Ammon's horn (tissue), 1 donor: Measurements from ENCODE around the gene PTPRD.
"Not testable (repeated sequence)": the region's sequence is repeated elsewhere in the genome, so short reads cannot be mapped to it uniquely, and the experiment has no call there.

Source experiments
- DNase-seq: peaks from one replicate; pipeline ENCODE4 v3.0.0-alpha.2; 2016; ENCODE audit warnings: low spot score

Gene PTPRD

DNA sequence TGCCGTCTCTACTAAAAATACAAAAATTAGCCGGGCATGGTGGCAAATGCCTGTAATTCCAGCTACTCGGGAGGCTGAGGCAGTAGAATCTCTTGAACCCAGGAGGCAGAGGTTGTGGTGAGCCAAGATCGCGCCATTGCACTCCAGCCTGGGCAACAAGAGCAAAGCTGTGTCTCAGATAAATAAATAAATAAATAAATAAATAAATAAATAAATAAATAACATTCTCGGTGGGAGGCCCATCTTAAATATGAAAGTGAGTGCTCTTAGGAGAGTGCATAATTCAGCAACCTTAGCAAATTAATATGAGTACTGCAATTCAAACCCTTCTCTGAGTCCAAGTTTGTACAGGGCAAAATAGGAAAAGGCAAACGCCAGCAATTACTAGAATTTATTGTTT is 1302.1 kb downstream of the PTPRD start:
- DNase-seq = not testable (repeated sequence)

DNA sequence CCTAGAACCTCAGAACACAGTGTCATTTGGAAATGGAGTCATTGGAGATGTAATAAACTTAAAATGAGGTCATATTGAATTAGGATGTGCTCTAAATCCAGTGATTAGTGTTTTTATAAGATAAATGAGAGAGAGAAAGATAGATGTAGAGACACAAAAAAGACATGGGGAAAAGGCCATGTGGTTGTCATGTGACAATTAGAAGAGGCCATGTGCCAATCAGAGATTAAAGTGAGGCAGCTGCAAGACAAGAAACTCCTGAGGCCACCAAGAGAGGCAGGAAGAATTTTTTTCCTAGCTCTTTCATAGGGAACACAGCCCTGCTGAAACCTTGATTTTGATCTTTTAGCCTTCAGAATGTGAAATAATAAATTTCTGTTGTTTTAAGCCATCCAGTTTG is 1307.2 kb downstream of the PTPRD start:
- no peak for DNase-seq

DNA sequence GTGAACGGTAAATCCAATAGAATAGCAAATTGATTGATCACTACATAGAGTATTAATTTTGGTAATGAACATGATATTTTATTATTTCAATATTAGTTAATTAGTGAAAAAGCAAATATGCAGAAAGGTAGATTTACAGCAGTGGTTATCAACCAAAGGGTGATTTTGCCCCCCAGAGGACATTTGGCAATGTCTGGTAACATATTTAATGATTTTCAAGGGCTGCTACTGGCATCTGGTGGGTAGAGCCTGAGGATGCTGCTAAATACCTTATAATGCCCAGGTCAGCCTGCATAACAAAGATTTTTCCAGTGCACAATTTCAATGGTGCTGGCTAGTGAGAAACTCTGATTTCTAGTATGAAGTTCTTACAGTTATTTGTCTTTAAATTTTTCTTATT is 1313.7 kb downstream of the PTPRD start:
- DNase-seq = no peak

DNA sequence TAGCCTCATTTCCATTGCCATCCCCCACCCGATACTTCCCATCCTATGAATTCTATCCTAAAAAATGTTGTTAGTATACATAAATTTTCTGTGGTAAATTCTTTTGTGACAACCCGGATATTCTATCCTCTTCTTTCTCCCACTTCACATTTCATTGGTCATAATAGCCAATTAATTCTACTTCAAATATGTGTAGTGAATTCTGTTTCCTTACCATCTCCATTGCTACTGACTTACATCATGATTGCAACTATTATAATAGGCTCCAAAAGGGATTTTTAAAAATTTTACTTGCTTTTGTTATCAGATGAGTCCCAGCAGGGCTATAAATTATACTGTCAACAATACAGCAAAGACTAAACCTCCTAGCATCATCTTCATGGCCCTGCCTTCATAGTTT is 1326.8 kb downstream of the PTPRD start:
- DNase-seq = no peak

GRCh38 chr9:9284201-9284600 is 1328.6 kb downstream of the PTPRD start:
- no peak for DNase-seq

DNA sequence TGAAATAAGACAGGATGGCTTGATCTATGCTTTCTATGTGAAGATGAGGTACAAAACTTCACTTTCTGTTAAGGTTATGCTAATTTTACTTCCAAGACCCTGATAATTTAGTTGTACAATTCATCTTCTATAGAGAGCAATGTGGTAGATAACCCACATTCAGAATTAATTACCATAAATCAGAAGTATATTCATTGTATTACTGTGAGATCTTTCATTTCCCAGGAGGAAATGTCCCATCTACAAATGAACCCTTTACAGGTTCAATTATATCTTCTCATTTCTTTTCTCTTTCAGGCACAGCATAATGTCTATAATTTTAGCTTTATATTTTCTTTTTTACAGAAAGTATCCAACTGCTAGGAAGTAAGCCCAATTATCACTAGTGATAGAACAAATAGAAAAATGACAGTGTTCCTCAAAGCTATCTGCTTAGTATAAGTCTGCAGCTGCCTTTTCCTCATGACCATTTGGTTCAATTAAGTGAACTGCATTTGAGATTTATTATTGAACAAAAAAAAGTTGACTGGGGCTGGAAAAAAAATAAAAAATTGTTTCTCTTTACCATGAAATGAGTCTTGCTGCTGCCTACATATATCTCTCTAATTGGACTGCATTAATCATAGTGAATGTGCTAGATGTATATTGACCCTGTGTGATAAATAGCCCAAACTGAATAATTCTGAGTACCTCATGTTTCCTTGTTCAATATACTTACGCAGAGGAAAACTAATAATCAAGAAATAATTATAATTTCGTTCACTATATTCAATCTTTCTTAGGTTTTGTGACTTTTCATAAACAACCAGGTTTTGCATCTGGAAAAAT is 1329.4 kb downstream of the PTPRD start:
- no peak for DNase-seq

DNA sequence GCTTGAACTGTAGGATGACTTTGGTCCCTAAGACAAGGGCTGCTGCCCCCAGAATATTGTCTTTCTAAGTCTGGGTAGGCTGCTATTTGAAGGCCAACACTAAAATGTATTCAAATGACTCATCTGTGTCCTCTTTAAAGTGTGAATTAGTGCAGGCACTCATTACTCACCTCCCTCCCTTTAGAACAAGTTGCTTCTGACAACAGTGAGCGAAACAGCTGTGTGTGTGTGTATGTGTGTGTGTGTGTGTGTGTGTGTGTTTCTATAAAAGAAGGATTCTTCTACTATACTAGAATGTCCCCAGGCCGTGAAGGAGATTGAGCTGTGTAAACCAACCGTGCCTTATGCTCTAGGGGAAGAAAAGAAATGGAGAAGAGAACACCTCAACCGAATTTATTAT is 1337.2 kb downstream of the PTPRD start:
- DNase-seq = no peak

- no peak for DNase-seq
These were observed 1354.8 kb downstream of the PTPRD start for GRCh38 chr9:9257999-9258498.

DNA sequence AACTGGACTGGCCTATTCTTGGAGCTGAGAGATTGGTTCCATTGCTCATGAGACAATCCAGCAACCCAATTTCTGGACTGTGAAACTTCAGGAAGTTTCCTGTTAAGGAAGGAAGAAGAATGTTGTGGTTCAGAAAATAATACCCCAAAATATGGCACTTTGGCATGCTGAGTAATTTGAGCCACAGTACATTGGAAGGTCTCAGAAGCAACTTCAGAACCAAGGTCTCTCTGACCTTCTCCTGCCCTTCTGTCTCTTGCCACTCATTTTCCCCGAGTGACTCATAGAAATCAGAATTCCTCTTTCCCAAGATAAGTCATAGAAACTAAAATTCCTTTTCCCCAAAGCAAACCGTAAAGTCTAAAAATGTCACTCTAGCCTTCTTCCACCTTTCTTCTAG is 1366.1 kb downstream of the PTPRD start:
- DNase-seq = no peak

- DNase-seq = no peak
These were observed 1380.9 kb downstream of the PTPRD start for GRCh38 chr9:9231946-9232345.

GRCh38 chr9:9229269-9229668 is 1383.5 kb downstream of the PTPRD start:
- no peak for DNase-seq

DNA sequence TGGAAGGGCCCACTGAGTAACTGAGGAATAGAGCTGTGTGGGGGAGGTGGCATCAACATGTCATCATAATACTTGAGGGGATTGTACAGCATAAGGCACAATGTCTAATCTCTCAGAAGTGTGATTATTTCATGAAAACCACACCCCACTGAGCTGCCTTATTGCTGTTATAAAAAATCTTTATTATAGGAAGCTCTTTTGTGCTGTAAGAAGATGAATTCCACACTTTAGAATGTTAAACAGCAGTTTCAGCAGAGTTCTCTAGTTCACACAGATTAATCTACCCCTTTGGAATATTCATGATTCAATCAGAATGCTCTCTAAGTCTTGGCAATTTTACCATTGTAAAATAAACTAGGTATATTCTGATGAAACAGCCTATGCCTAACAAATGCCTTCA is 1389.6 kb downstream of the PTPRD start:
- no peak for DNase-seq

- no peak for DNase-seq
These were observed 1390.1 kb downstream of the PTPRD start for GRCh38 chr9:9222730-9223129.

- DNase-seq = no peak
These were observed 1395.9 kb downstream of the PTPRD start for GRCh38 chr9:9216934-9217333.

- DNase-seq = no peak
These were observed 1397.8 kb downstream of the PTPRD start for GRCh38 chr9:9215050-9215449.

- no peak for DNase-seq
These were observed 1398.7 kb downstream of the PTPRD start for GRCh38 chr9:9214066-9214465.

- DNase-seq = no peak
These were observed 1399.8 kb downstream of the PTPRD start for GRCh38 chr9:9212963-9213362.

DNA sequence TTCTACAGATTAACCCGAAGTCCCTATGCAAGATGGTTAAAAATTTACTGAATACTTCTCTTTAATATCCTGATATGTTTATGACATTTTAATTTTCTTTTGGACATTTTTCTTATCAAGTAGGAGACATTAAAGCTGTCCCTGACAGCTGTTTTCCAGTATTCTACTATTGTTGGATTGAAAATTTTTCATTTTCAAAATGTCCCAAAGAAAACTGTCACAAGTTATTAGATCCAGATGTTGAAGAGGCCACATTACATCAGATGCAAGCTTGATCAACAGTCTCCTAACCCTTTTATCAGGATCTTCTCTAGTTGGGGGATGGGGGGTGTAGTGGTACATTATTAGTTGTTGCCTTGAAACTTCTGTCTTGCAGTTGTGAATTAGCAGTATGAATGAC is 1410.5 kb downstream of the PTPRD start:
- no peak for DNase-seq

DNA sequence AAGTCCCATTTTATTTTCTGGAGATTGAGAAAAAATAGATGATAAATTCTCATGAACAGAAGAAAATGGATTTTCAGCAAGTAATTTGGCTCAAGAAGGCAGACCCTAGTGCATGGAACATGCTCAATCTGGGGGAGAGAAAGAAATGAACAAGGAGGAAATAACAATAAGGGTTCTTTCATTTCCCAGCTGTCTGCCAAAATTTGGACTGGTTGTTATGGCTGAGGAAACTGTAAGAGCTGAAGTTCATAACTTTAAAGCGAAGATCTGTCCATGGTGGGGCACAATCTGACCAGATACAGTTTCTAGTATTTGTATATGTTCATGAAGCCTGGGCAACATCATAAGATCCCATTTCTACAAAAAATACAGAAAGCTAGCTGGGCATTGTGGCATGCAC is 1426.7 kb downstream of the PTPRD start:
- DNase-seq = no peak

GRCh38 chr9:9182431-9182830 is 1430.4 kb downstream of the PTPRD start:
- DNase-seq = no peak

- DNase-seq = no peak
These were observed 1435.7 kb downstream of the PTPRD start for GRCh38 chr9:9177081-9177480.

DNA sequence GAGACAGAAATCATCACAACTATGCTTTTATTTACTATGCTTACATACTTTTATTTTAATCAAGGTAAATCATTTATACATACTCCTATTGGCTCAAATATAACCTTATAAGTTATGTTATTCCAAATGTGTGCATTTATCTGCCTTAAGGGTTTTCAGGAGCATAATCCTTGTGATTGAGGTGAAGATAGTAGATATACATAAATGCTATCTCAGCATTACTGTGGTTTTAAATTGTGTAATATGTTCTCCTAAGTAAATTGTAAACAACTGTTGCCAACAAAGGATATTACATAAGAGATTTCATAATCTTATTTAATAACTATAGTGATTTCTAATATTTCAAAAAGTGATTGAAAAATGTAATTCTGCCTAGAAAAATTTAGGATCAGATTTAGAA is 1438.4 kb downstream of the PTPRD start:
- no peak for DNase-seq

- DNase-seq = no peak
These were observed 1439.5 kb downstream of the PTPRD start for GRCh38 chr9:9173264-9173663.
